Panc1 (cell line): ENCODE data around the gene MED12. TPM values are rescaled to one million over a fixed set of nuclear protein-coding genes. Genes with fewer than 3 reads are reported as not detected.

Experiments
- ATAC-seq: fragments of 200-7000 bp; cut with Tn5 transposase; 2 replicates; pipeline ENCODE4 v1.9.1; 2020; ENCODE audit warnings: mild to moderate bottlenecking, moderate library complexity
- BruUV-seq: library from RNA; stranded (reverse); fragments of 400-500 nt; replicated peaks from 2 replicates; lab custom pipeline; 2021; lab: Mats Ljungman, UMichigan
- CTCF ChIA-PET: fragments of 300-600 bp; sonication (Branson Sonifier 250); formaldehyde crosslinking; loops from one replicate; lab custom pipeline; 2022; ENCODE audit warnings: antibody characterized with exemption; lab: Charles Lee
- POLR2A ChIA-PET: fragments of 300-600 bp; sonication (Branson Sonifier 250); formaldehyde crosslinking; loops from one replicate; lab custom pipeline; 2022; ENCODE audit warnings: antibody characterized with exemption; lab: Charles Lee
- DNase-seq: peaks from one replicate; pipeline ENCODE4 v3.0.0-alpha.2; 2010; ENCODE audit warnings: low read depth, low spot score
- H3K27ac ChIP-seq: 2 replicates; pipeline ENCODE4 v1.5.1; 2011; ENCODE audit warnings: mild to moderate bottlenecking, low read length, inconsistent platforms
- H3K27me3 ChIP-seq: fragments of 200-500 bp; sonication (Bioruptor generic); 2 replicates; pipeline ENCODE4 v1.6.0; 2014; ENCODE audit warnings: low read length, inconsistent platforms; ENCODE audit not compliant: control insufficient read depth, insufficient read depth
- H3K36me3 ChIP-seq: fragments of 200-500 bp; sonication (Bioruptor generic); 2 replicates; pipeline ENCODE4 v1.5.1; 2014; ENCODE audit warnings: inconsistent platforms, mild to moderate bottlenecking, low read length, moderate library complexity; ENCODE audit not compliant: control insufficient read depth, insufficient read depth
- H3K4me1 ChIP-seq: 2 replicates; pipeline ENCODE4 v1.5.1; 2011; ENCODE audit warnings: inconsistent platforms, mild to moderate bottlenecking, low read length, moderate library complexity; ENCODE audit not compliant: control insufficient read depth, insufficient read depth
- H3K4me3 ChIP-seq, 2 experiments: 2 replicates each; pipeline ENCODE4 v1.5.1; 2011 to 2012; ENCODE audit warnings: low read depth in 2 of 2, low read length in 2 of 2, mild to moderate bottlenecking in 2 of 2, inconsistent platforms in 1 of 2, moderate library complexity in 1 of 2
- H3K9me3 ChIP-seq: fragments of 200-500 bp; sonication (Bioruptor generic); 2 replicates; pipeline ENCODE4 v1.5.1; 2014; ENCODE audit warnings: low read depth, mild to moderate bottlenecking, inconsistent platforms, low read length, moderate library complexity; ENCODE audit not compliant: control insufficient read depth, insufficient read depth
- POLR2AphosphoS5 ChIP-seq: IDR thresholded peaks from 2 replicates; pipeline ENCODE4 v1.6.1; 2012; ENCODE audit warnings: mild to moderate bottlenecking, low read depth, low read length, moderate library complexity
- SIN3A ChIP-seq: IDR thresholded peaks from 2 replicates; pipeline ENCODE4 v1.6.1; 2012; ENCODE audit warnings: low read depth, mild to moderate bottlenecking, low read length, moderate library complexity, borderline replicate concordance; ENCODE audit not compliant: insufficient read depth
- TCF7L2 ChIP-seq: IDR thresholded peaks from 2 replicates; pipeline ENCODE4 v1.6.1; 2011; ENCODE audit warnings: mild to moderate bottlenecking, low read depth, low read length, inconsistent platforms
- in situ Hi-C: cut with HindIII; loops from 2 replicates; pipeline ENCODE4 v1.10.0; 2016; ENCODE audit warnings: low sequenced_read_pairs, low pct_unique_long_range_greater_than_20kb
- intact Hi-C: fragments of 100-400 bp; cut with micrococcal nuclease; formaldehyde crosslinking; loops from one replicate; pipeline ENCODE4 v1.10.0; 2022; ENCODE audit not compliant: unreplicated experiment
- total RNA-seq: library from RNA; stranded (reverse); gene quantifications from one replicate; pipeline ENCODE4 v1.2.1, GENCODE V29; 2021; ENCODE audit not compliant: unreplicated experiment
- TF ChIP-seq, protein P1 (sequence below): fragments of 450-650 bp; IDR thresholded peaks from 2 replicates; pipeline ENCODE4 v1.5.1; 2017; ENCODE audit warnings: mild to moderate bottlenecking
- TF ChIP-seq, protein P2 (sequence below), 2 experiments: IDR thresholded peaks; 2 replicates each; pipeline ENCODE4 v1.6.1; 2011 to 2012; ENCODE audit warnings: low read depth in 2 of 2, control low read depth in 1 of 2, low read length in 1 of 2, mild to moderate bottlenecking in 1 of 2, moderate library complexity in 1 of 2; ENCODE audit not compliant: insufficient read depth in 1 of 2

Gene MED12
- total RNA-seq, 1 experiment from 2014 or later, result 42.0 TPM

DNA sequence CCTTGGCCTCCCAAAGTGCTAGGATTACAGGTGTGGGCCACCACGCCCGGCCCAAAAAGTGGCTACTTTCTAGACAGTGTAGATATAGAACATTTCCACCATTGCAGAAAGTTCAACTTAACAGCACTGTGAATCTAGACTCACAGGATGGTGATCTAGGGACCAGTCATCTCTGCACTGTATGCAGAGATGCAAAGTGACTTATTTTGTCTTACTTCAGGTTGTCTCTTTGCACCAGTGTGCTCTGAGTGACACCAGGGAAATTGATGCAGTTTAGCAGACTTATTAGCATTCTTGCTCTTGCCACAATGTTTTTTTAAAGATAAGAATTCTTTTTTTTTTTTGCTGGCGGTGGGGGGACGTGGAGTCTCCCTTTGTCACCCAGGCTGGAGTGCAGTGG is 35.6 kb upstream of the MED12 start:
- POLR2A ChIA-PET, result no interaction called here
- Histone ChIP-seq H3K36me3 (no peaks in the 10 kb centered on the region), H3K4me1 (no peaks in the 10 kb centered on the region), H3K27ac (no peak overlapping the region), H3K4me3 (no peak overlapping the region), H3K9me3 (no peaks in the 10 kb centered on the region), H3K27me3 (no peaks in the 10 kb centered on the region)
- in situ Hi-C loops (no loop called here), intact Hi-C loops (no loop called here)
- no peak for ATAC-seq
- BruUV-seq, result no TSS peak
- DNase-seq, result no peak
- CTCF ChIA-PET, result no interaction called here
- TF ChIP-seq SIN3A (no peak), TCF7L2 (no peak), POLR2AphosphoS5 (no peak)
- TF ChIP-seq, protein P1, sequence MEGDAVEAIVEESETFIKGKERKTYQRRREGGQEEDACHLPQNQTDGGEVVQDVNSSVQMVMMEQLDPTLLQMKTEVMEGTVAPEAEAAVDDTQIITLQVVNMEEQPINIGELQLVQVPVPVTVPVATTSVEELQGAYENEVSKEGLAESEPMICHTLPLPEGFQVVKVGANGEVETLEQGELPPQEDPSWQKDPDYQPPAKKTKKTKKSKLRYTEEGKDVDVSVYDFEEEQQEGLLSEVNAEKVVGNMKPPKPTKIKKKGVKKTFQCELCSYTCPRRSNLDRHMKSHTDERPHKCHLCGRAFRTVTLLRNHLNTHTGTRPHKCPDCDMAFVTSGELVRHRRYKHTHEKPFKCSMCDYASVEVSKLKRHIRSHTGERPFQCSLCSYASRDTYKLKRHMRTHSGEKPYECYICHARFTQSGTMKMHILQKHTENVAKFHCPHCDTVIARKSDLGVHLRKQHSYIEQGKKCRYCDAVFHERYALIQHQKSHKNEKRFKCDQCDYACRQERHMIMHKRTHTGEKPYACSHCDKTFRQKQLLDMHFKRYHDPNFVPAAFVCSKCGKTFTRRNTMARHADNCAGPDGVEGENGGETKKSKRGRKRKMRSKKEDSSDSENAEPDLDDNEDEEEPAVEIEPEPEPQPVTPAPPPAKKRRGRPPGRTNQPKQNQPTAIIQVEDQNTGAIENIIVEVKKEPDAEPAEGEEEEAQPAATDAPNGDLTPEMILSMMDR, result no peak
- TF ChIP-seq, protein P2, sequence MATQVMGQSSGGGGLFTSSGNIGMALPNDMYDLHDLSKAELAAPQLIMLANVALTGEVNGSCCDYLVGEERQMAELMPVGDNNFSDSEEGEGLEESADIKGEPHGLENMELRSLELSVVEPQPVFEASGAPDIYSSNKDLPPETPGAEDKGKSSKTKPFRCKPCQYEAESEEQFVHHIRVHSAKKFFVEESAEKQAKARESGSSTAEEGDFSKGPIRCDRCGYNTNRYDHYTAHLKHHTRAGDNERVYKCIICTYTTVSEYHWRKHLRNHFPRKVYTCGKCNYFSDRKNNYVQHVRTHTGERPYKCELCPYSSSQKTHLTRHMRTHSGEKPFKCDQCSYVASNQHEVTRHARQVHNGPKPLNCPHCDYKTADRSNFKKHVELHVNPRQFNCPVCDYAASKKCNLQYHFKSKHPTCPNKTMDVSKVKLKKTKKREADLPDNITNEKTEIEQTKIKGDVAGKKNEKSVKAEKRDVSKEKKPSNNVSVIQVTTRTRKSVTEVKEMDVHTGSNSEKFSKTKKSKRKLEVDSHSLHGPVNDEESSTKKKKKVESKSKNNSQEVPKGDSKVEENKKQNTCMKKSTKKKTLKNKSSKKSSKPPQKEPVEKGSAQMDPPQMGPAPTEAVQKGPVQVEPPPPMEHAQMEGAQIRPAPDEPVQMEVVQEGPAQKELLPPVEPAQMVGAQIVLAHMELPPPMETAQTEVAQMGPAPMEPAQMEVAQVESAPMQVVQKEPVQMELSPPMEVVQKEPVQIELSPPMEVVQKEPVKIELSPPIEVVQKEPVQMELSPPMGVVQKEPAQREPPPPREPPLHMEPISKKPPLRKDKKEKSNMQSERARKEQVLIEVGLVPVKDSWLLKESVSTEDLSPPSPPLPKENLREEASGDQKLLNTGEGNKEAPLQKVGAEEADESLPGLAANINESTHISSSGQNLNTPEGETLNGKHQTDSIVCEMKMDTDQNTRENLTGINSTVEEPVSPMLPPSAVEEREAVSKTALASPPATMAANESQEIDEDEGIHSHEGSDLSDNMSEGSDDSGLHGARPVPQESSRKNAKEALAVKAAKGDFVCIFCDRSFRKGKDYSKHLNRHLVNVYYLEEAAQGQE (IDR thresholded peaks at IDR 0.05; ENCODE audit: insufficient read depth in 1 of 2, low read depth in 2 of 2, low read length in 1 of 2), result no peak

- DNase-seq (no peak), ATAC-seq (no peak)
- no peaks in the 10 kb centered on the region for H3K36me3 ChIP-seq
- H3K27ac ChIP-seq, result no peak overlapping the region
- H3K27me3 ChIP-seq, result no peaks in the 10 kb centered on the region
- no peak overlapping the region for H3K4me3 ChIP-seq
- in situ Hi-C loops, result no loop called here
- intact Hi-C loops, result no loop called here
- TF ChIP-seq TCF7L2 (no peak), SIN3A (no peak), POLR2AphosphoS5 (no peak)
- TF ChIP-seq, protein P2 (IDR thresholded peaks at IDR 0.05; ENCODE audit: insufficient read depth in 1 of 2, low read depth in 2 of 2, low read length in 1 of 2), result no peak
- TF ChIP-seq, protein P1, result no peak
- ChIA-PET CTCF (no interaction called here), POLR2A (no interaction called here)
- BruUV-seq, result no TSS peak
- H3K4me1 ChIP-seq, result no peaks in the 10 kb centered on the region
- H3K9me3 ChIP-seq, result no peaks in the 10 kb centered on the region
Measured at GRCh38 chrX:71085900-71086299, 32.5 kb upstream of the MED12 start.
